Measurements from ENCODE around the gene FBN1. TPM values are rescaled to one million over a fixed set of nuclear protein-coding genes. Genes with fewer than 3 reads are reported as not detected.

The FBN1 gene
- total RNA-seq, 4 donors from 2014 or later, result 17.6 to 106 (median 31.2) TPM

- DNase-seq, result no peak
These were observed 16.7 kb downstream of the FBN1 start for GRCh38 chr15:48628832-48629231.

GRCh38 chr15:48627260-48627940 is 18.1 kb downstream of the FBN1 start:
- in situ Hi-C loops (cut with MboI; ENCODE audit: low pct_ligation_motif_present in 1 of 4, low pct_unique_long_range_greater_than_20kb in 1 of 4, low sequenced_read_pairs in 3 of 4) (no loop called here), intact Hi-C loops (cut with DNase I; ENCODE audit: low total_unique reads) (no loop called here)
- DNase-seq, result no peak

More at GRCh38 chr15:48628832-48629231, 16.7 kb downstream of the FBN1 start:
- in situ Hi-C loops (cut with MboI; ENCODE audit: low pct_ligation_motif_present in 1 of 4, low pct_unique_long_range_greater_than_20kb in 1 of 4, low sequenced_read_pairs in 3 of 4), result no loop called here
- H3K36me3 ChIP-seq, result no peaks in the 10 kb centered on the region
- no peaks in the 10 kb centered on the region for H3K9me3 ChIP-seq
- TF ChIP-seq EP300 (IDR thresholded peaks at IDR 0.05; ENCODE audit: low read depth) (no peak), POLR2AphosphoS5 (IDR thresholded peaks at IDR 0.05) (no peak), CTCF (IDR thresholded peaks at IDR 0.05) (no peak), POLR2A (IDR thresholded peaks at IDR 0.05) (no peak)
- intact Hi-C loops (cut with DNase I; ENCODE audit: low total_unique reads), result no loop called here
- 63 to 81% methylated on average over 2 of the region's 2 CpGs for WGBS, 2 donors (ENCODE audit: low coverage in 1 of 2)
- H3K4me1 ChIP-seq, result no peaks in the 10 kb centered on the region
- no peak overlapping the region for H3K27ac ChIP-seq
- H3K4me3 ChIP-seq, result no peak overlapping the region
- no peaks in the 10 kb centered on the region for H3K27me3 ChIP-seq

GRCh38 chr15:48625126-48625525 is 20.4 kb downstream of the FBN1 start:
- Histone ChIP-seq H3K4me3 (no peak overlapping the region), H3K27ac (no peak overlapping the region), H3K4me1 (no peaks in the 10 kb centered on the region), H3K27me3 (no peaks in the 10 kb centered on the region), H3K36me3 (no peaks in the 10 kb centered on the region), H3K9me3 (no peaks in the 10 kb centered on the region)
- intact Hi-C loops (cut with DNase I; ENCODE audit: low total_unique reads), result no loop called here
- 95% methylated on average over 2 of the region's 2 CpGs; no CpG with 5 or more reads in 1 of the 2 donors for WGBS, 2 donors (ENCODE audit: low coverage in 1 of 2)
- in situ Hi-C loops (cut with MboI; ENCODE audit: low pct_ligation_motif_present in 1 of 4, low pct_unique_long_range_greater_than_20kb in 1 of 4, low sequenced_read_pairs in 3 of 4), result no loop called here
- DNase-seq, result no peak
- TF ChIP-seq POLR2AphosphoS5 (IDR thresholded peaks at IDR 0.05), result no peak
- no peak for TF ChIP-seq CTCF (IDR thresholded peaks at IDR 0.05)
- no peak for TF ChIP-seq EP300 (IDR thresholded peaks at IDR 0.05; ENCODE audit: low read depth)
- no peak for TF ChIP-seq POLR2A (IDR thresholded peaks at IDR 0.05)

More at GRCh38 chr15:48627260-48627940, 18.1 kb downstream of the FBN1 start:
- WGBS, 2 donors (ENCODE audit: low coverage in 1 of 2), result 44 to 48% methylated on average over 3 to 7 of the region's 7 CpGs
- Histone ChIP-seq H3K4me3 (no peak overlapping the region), H3K9me3 (no peaks in the 10 kb centered on the region), H3K27ac (no peak overlapping the region), H3K36me3 (no peaks in the 10 kb centered on the region), H3K4me1 (no peaks in the 10 kb centered on the region), H3K27me3 (no peaks in the 10 kb centered on the region)
- TF ChIP-seq CTCF (IDR thresholded peaks at IDR 0.05), result no peak

- intact Hi-C loops (cut with DNase I; ENCODE audit: low total_unique reads) (no loop called here), in situ Hi-C loops (cut with MboI; ENCODE audit: low pct_ligation_motif_present in 1 of 4, low pct_unique_long_range_greater_than_20kb in 1 of 4, low sequenced_read_pairs in 3 of 4) (no loop called here)
- Histone ChIP-seq H3K4me3 (no peak overlapping the region), H3K27ac (no peak overlapping the region), H3K9me3 (no peaks in the 10 kb centered on the region), H3K36me3 (no peaks in the 10 kb centered on the region), H3K27me3 (no peaks in the 10 kb centered on the region), H3K4me1 (no peaks in the 10 kb centered on the region)
- no peak for TF ChIP-seq POLR2A (IDR thresholded peaks at IDR 0.05)
- no peak for TF ChIP-seq CTCF (IDR thresholded peaks at IDR 0.05)
- no peak for TF ChIP-seq EP300 (IDR thresholded peaks at IDR 0.05; ENCODE audit: low read depth)
- no peak for TF ChIP-seq POLR2AphosphoS5 (IDR thresholded peaks at IDR 0.05)
- 89 to 100% methylated on average over 4 of the region's 4 CpGs for WGBS, 2 donors (ENCODE audit: low coverage in 1 of 2)
- no peak for DNase-seq
These were observed 20.8 kb downstream of the FBN1 start for GRCh38 chr15:48624700-48625099.
